Loucy (cell line): ENCODE results near the gene RRAD.

Experiments used
- H2AFZ ChIP-seq: fragments of 200-600 bp; sonication (generic); 2 replicates; pipeline ENCODE4 v1.6.0; 2016; ENCODE audit warnings: antibody characterized with exemption, mild to moderate bottlenecking, low read length, moderate library complexity
- H3F3A ChIP-seq: fragments of 200-600 bp; 2 replicates; pipeline ENCODE4 v1.6.0; 2016; ENCODE audit warnings: antibody characterized with exemption, low read depth, mild to moderate bottlenecking
- H3K27me3 ChIP-seq: fragments of 200-600 bp; sonication (generic); 2 replicates; pipeline ENCODE4 v1.6.1; 2014; ENCODE audit warnings: low read length, mild to moderate bottlenecking; ENCODE audit not compliant: insufficient read depth, poor library complexity, severe bottlenecking
- H3K36me3 ChIP-seq: fragments of 200-600 bp; sonication (generic); 2 replicates; pipeline ENCODE4 v1.6.1; 2016; ENCODE audit warnings: low read length; ENCODE audit not compliant: insufficient read depth
- H3K4me1 ChIP-seq: fragments of 200-600 bp; sonication (generic); 2 replicates; pipeline ENCODE4 v1.5.1; 2014; ENCODE audit warnings: low read length, mild to moderate bottlenecking; ENCODE audit not compliant: insufficient read depth, poor library complexity, severe bottlenecking
- H3K4me2 ChIP-seq: fragments of 200-600 bp; sonication (generic); 2 replicates; pipeline ENCODE4 v1.6.0; 2014; ENCODE audit warnings: antibody characterized with exemption, low read length, low read depth, mild to moderate bottlenecking; ENCODE audit not compliant: poor library complexity, severe bottlenecking
- H3K4me3 ChIP-seq: fragments of 200-600 bp; sonication (generic); 2 replicates; pipeline ENCODE4 v1.5.1; 2014; ENCODE audit warnings: low read length, mild to moderate bottlenecking, mixed read lengths; ENCODE audit not compliant: poor library complexity, severe bottlenecking
- H3K79me2 ChIP-seq: fragments of 200-600 bp; sonication (generic); 2 replicates; pipeline ENCODE4 v1.6.1; 2014; ENCODE audit warnings: low read length; ENCODE audit not compliant: insufficient read depth
- H3K9ac ChIP-seq: fragments of 200-600 bp; sonication (generic); 2 replicates; pipeline ENCODE4 v1.6.0; 2014; ENCODE audit warnings: mild to moderate bottlenecking, low read depth, low read length, moderate library complexity; ENCODE audit not compliant: poor library complexity, severe bottlenecking
- H3K9me2 ChIP-seq: fragments of 200-600 bp; sonication (generic); replicated peaks from 2 replicates; pipeline ENCODE4 v1.6.1; 2016; ENCODE audit warnings: low read depth, low read length, mixed read lengths
- H3K9me3 ChIP-seq: fragments of 200-600 bp; sonication (generic); 2 replicates; pipeline ENCODE4 v1.6.1; 2014; ENCODE audit warnings: mild to moderate bottlenecking, antibody characterized with exemption, low read length, low read depth; ENCODE audit not compliant: insufficient read depth
- H4K20me1 ChIP-seq: fragments of 200-600 bp; sonication (generic); 2 replicates; pipeline ENCODE4 v1.6.0; 2014; ENCODE audit warnings: antibody characterized with exemption, low read length, mild to moderate bottlenecking; ENCODE audit not compliant: insufficient read depth, poor library complexity, severe bottlenecking
- EZH2phosphoT487 ChIP-seq: fragments of 200-600 bp; IDR thresholded peaks from 2 replicates; pipeline ENCODE4 v1.6.1; 2018; ENCODE audit warnings: antibody characterized with exemption, mild to moderate bottlenecking, moderate library complexity, borderline replicate concordance
- TF ChIP-seq, protein P1 (sequence below): fragments of 200-600 bp; sonication (generic); conservative IDR thresholded peaks from 2 replicates; pipeline ENCODE4 v1.5.1; 2014; ENCODE audit warnings: mild to moderate bottlenecking, antibody characterized with exemption, low read length

Gene RRAD

DNA sequence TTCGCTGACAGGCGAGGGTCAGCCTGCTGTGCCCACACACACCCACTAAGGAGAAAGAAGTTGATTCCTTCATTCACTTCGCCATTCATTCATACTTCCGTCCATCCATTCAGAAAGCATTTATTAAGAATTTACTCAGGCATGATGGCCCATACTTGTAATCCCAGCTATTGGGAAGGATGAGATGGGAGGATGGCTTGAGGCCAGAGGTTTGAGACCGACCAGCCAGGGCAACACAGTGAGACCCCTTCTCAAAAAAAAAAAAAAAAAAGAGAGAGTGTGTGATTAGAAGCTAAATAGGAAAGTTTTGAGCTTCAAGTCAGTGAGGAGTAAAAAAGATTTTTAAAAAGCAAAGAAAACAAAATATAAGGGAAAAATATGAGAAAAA, 18.7 kb upstream of the RRAD start:
- H3K36me3 ChIP-seq: peaks cover 14% of the 10 kb centered on the region; the same call in 1 of the 2 replicates
- no peak overlapping the region for H3K4me3 ChIP-seq
- no peaks in the 10 kb centered on the region for H3K4me1 ChIP-seq
- H3K27me3 ChIP-seq: no peaks in the 10 kb centered on the region
- H3K9ac ChIP-seq: no peak overlapping the region
- H3K79me2 ChIP-seq: no peaks in the 10 kb centered on the region
- no peaks in the 10 kb centered on the region for H3K9me3 ChIP-seq
- H4K20me1 ChIP-seq: no peaks in the 10 kb centered on the region
- H3K9me2 ChIP-seq: no peaks in the 10 kb centered on the region
- H2AFZ ChIP-seq: no peak overlapping the region
- H3K4me2 ChIP-seq: no peak overlapping the region
- TF ChIP-seq, protein P1, sequence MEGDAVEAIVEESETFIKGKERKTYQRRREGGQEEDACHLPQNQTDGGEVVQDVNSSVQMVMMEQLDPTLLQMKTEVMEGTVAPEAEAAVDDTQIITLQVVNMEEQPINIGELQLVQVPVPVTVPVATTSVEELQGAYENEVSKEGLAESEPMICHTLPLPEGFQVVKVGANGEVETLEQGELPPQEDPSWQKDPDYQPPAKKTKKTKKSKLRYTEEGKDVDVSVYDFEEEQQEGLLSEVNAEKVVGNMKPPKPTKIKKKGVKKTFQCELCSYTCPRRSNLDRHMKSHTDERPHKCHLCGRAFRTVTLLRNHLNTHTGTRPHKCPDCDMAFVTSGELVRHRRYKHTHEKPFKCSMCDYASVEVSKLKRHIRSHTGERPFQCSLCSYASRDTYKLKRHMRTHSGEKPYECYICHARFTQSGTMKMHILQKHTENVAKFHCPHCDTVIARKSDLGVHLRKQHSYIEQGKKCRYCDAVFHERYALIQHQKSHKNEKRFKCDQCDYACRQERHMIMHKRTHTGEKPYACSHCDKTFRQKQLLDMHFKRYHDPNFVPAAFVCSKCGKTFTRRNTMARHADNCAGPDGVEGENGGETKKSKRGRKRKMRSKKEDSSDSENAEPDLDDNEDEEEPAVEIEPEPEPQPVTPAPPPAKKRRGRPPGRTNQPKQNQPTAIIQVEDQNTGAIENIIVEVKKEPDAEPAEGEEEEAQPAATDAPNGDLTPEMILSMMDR: no peak
- no peak for TF ChIP-seq EZH2phosphoT487
- no peaks in the 10 kb centered on the region for H3F3A ChIP-seq

DNA sequence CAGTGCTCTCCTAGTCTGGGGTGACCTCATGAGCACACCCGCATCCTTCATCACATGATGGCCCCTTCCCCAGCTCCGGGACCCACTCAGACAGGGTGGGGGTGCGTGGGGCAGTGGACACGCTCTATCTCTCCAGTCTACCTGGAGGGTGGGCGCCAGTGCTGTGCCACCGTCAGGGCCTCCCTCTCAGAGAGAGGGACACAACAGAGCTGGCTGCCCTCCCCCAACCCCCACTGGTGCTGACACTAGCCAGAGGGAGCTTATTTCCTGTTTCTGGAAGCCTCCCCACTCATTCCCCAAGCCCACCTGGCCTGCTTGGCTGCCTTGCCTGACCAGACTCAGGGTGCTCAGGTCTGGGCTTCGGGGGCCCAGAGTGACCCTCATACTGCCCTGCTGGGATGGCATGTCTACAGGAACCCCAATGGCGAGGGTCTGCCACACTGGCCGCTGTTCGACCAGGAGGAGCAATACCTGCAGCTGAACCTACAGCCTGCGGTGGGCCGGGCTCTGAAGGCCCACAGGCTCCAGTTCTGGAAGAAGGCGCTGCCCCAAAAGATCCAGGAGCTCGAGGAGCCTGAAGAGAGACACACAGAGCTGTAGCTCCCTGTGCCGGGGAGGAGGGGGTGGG, 18.2 kb upstream of the RRAD start:
- no peak overlapping the region for H3K4me2 ChIP-seq
- H3K9me2 ChIP-seq: no peaks in the 10 kb centered on the region
- no peak overlapping the region for H3K4me3 ChIP-seq
- TF ChIP-seq, protein P1: no peak
- H3K4me1 ChIP-seq: no peaks in the 10 kb centered on the region
- H3F3A ChIP-seq: no peaks in the 10 kb centered on the region
- no peak overlapping the region for H2AFZ ChIP-seq
- H3K36me3 ChIP-seq: peaks cover 14% of the 10 kb centered on the region; the same call in 1 of the 2 replicates
- no peaks in the 10 kb centered on the region for H3K27me3 ChIP-seq
- no peaks in the 10 kb centered on the region for H4K20me1 ChIP-seq
- H3K9ac ChIP-seq: no peak overlapping the region
- no peaks in the 10 kb centered on the region for H3K9me3 ChIP-seq
- H3K79me2 ChIP-seq: no peaks in the 10 kb centered on the region

DNA sequence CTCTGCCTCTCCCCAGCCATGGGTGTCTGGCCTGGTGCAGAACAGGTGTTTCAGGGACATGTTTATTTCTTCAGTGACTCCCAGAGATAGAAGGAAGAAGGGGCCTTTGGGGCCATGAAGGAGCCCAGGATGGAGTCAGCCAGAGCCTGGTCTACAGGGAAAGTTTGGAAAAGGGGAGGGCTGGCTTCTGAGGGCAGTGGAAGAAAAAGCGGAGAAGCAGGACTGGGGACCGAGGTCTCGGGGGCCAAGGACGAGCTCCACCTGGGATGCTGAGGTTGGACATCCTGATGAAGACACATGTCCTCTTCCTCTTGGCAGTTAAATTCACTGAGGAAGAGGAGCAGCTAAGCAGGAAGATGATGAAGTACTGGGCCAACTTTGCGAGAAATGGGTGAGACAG, 17.6 kb upstream of the RRAD start:
- H3K4me2 ChIP-seq: no peak overlapping the region
- H3K4me3 ChIP-seq: no peak overlapping the region
- no peak overlapping the region for H3K9ac ChIP-seq
- no peaks in the 10 kb centered on the region for H3K27me3 ChIP-seq
- no peak overlapping the region for H2AFZ ChIP-seq
- no peaks in the 10 kb centered on the region for H4K20me1 ChIP-seq
- no peaks in the 10 kb centered on the region for H3K9me3 ChIP-seq
- no peaks in the 10 kb centered on the region for H3K79me2 ChIP-seq
- no peaks in the 10 kb centered on the region for H3K9me2 ChIP-seq
- H3K36me3 ChIP-seq: peaks cover 14% of the 10 kb centered on the region; the same call in 1 of the 2 replicates
- no peak for TF ChIP-seq EZH2phosphoT487
- TF ChIP-seq, protein P1: no peak
- H3F3A ChIP-seq: no peaks in the 10 kb centered on the region
- H3K4me1 ChIP-seq: no peaks in the 10 kb centered on the region
